Spleen (tissue), 7 donors: ENCODE data around the gene METTL26.

Experiments
- POLR2A ChIP-seq, 3 donors: fragments of 450-650 bp; IDR thresholded peaks; one replicate each; pipeline ENCODE4 v1.5.1; 2017; ENCODE audit warnings: antibody characterized with exemption in 3 of 3, mild to moderate bottlenecking in 1 of 3
- TF ChIP-seq, protein P1 (sequence below), 11 experiments: fragments of 200-600 bp in 7 of 11; fragments of 450-650 bp in 4 of 11; sonication (generic) in 4 of 11; IDR thresholded peaks in 8 of 11; conservative IDR thresholded peaks in 3 of 11; 1 replicate in 7 of 11; 2 replicates in 4 of 11; pipeline versions ENCODE4 v1.4.0 to v1.8.0; 2016 to 2021; ENCODE audit warnings: antibody characterized with exemption in 11 of 11, inconsistent platforms in 4 of 11, mild to moderate bottlenecking in 1 of 11
- donor health status: DM: no; HTN: no; CAD: no; lungs with moderate emphysema.
- donor health status: DM: no; HTN: no; CAD: no.
- donor health status: DM: no; HTN: no; CAD: no.

DNA sequence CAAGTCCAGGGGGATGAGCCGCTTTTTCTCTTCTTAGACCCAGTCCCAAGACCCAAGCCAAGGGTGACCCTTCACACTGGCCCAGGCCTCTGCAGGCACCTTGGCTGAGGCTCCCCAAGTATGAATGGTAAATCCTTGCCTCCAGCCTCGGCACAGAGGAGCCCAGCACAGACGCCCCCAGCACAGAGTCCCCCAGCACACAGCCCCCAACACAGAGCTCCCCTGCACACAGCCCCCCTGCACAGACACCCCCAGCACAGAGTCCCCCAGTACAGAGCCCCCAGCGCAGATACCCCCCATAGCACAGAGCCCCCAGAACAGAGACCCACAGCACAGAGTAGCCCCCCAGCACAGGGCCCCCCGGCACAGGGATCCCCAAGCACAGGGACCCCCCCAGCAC lies 4.5 kb upstream of the METTL26 start:
- TF ChIP-seq, protein P1, sequence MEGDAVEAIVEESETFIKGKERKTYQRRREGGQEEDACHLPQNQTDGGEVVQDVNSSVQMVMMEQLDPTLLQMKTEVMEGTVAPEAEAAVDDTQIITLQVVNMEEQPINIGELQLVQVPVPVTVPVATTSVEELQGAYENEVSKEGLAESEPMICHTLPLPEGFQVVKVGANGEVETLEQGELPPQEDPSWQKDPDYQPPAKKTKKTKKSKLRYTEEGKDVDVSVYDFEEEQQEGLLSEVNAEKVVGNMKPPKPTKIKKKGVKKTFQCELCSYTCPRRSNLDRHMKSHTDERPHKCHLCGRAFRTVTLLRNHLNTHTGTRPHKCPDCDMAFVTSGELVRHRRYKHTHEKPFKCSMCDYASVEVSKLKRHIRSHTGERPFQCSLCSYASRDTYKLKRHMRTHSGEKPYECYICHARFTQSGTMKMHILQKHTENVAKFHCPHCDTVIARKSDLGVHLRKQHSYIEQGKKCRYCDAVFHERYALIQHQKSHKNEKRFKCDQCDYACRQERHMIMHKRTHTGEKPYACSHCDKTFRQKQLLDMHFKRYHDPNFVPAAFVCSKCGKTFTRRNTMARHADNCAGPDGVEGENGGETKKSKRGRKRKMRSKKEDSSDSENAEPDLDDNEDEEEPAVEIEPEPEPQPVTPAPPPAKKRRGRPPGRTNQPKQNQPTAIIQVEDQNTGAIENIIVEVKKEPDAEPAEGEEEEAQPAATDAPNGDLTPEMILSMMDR (IDR thresholded peaks at IDR 0.05 in 8 of 11, conservative IDR thresholded peaks at IDR 0.05 in 3 of 11): no peak
- TF ChIP-seq POLR2A (IDR thresholded peaks at IDR 0.05): no peak
